GM18861 (cell line): Measurements from ENCODE around the gene ATF2.
"Not testable (repeated sequence)": the region's sequence is repeated elsewhere in the genome, so short reads cannot be mapped to it uniquely, and the experiment has no call there.

ENCODE experiments used
- ATAC-seq: cut with Tn5 transposase; IDR thresholded peaks from one replicate; pipeline ENCODE4 v1.9.1; 2021; ENCODE audit not compliant: unreplicated experiment

Gene ATF2

DNA sequence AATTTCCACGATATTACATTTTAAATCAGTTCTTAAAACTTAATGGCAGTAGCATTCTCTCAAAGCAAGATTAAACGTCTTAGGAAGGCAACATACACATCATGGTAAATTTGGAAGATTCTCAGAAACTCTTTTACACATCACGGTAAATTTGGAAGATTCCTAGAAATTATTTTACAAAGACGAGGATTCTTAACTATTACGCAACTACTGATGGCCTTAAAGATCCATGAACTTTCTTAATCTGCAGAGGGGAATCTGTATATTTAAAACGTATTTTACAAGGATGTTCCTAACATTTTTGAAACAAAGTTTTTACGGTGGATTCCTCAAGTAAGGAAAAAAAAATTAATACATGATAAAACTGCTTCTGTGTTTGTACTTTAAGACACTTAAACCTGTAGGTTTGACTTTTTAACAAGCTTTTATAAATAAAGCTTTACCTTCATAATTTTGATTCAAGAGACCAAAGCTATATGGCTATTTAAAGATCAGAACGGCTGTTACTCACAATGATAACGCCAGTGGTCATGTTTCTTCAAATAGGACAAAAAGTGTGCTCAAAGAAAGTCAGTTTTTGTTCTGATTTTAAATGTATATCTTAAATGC is 1.7 kb downstream of the ATF2 start:
- no peak for ATAC-seq

DNA sequence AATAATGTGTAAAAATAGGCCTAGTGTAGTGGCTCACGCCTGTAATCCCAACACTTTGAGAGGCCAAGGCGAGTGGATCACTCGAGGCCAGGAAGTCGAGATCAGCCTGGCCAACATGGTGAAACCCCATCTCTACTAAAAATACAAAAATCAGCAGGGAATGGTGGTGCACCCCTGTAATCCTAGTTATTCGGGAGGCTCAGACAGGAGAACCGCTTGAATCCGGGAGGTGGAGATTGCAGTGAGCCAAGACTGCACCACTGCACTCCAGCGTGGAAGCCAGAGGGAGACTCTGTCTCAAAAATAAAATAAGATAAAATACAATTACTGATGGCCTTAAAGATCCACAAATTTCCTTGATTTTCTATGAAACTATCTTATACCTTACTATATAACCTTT is 3.8 kb downstream of the ATF2 start:
- ATAC-seq: no peak

DNA sequence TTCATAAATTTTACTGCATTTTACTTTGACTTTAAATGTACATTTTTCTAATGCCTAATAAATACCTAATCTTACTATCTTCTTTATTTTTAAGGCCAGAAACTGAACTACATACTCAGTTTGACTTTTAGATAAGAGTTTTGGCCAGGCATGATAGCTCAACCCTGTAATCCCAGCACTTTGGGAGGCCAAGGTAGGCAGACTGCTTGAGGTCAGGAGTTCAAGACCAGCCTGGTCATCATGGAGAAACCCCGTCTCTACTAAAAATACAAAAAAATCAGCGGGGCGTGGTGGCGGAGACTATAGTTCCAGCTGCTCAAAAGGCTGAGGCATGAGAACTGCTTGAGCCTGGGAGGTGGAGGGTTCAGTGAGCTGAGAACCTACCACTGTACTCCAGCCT is 9.1 kb downstream of the ATF2 start:
- ATAC-seq: no peak

DNA sequence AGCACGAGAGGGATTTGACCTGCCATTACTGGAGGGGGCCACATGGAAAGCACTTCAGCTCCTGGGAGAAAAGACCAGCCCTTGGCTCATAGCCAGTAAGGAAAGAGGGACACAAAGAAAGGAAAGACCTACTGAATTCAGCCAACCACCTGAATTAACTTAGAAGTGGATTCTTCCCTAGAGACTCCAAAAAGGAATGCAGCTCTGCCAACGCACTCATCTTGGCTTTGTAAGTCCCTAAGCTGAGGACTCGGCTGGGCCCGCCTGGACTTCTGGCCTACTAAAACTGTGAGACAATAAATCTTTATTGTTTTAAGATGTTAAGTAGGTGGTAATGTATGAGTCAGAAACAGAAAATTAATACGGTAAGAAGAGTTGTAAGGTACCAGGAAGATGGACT is 11.5 kb downstream of the ATF2 start:
- no peak for ATAC-seq

DNA sequence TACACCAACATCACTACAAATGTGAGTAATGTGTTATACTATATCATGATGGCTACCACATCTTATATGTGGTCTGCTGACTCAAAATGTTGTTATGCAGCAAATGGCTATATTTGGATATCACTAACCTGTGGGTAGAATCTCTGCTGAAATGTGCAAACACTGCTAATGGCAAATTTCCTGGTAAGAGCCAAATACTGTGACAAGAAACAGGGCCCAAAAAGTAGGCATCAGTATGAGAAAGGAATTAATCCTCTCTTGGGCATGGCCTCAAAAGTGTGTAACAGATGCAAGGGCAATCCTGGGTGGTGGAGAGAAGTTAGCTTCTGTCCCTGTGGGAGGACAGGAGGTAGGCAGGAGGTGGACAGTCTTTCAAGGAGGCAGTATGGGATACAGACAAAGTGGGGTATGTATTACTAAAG is 13.3 kb downstream of the ATF2 start:
- peak; percentile 80 for ATAC-seq

DNA sequence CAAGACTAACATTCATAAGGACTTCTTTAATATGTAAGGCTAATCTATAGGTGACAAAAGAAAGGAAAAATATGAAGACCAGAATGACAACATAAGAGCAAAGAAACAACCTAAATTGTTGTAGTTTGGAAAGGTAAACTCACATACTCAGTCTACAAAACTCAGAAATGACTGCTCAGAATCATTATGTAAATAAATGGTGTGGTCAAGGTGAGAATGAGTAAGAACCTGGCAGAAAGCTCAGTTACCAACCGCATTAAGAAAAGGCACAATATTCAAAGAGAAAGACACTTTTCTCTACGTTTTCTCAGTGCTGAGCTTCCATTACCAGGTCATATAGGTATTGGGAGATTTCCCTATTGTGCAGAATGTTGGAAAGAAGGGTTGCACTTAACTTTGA is 15.8 kb downstream of the ATF2 start:
- peak; percentile 75 for ATAC-seq

DNA sequence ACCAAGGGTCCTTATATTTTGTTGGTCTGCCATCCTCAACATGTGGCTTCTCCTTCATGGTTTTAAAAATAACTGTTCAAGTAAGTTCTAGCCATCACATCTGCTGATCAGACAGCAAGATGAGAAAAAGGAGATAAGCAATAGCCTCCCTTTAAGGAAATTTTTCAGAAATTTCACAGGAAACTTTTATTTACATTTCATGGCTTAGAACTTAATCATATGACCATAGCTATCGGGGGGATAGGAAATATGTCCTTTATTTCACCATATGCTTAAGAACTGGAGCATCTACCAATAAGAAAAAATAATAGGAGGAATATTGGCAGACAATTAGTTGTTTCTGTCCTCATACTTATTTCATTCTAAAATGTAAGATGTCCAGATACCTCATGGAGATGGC is 16.2 kb downstream of the ATF2 start:
- ATAC-seq: no peak

DNA sequence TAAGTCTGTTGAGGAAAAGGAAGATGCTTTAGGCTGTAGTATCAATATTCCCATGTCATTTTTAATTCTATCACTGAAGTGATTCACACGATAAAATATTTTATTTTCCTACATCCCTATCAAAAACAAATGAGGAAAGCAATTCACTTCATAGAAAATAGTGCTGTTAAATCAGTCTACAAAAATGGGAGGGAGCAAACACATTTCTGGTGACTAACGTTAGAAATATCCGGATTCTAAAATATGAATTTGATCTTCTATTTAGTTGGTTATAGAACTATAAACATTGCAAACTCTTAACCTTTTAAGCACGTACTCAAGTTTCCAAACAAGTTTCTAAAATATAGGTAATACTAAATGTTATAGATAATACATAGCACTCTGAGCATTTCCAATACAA is 20.8 kb downstream of the ATF2 start:
- ATAC-seq: no peak

DNA sequence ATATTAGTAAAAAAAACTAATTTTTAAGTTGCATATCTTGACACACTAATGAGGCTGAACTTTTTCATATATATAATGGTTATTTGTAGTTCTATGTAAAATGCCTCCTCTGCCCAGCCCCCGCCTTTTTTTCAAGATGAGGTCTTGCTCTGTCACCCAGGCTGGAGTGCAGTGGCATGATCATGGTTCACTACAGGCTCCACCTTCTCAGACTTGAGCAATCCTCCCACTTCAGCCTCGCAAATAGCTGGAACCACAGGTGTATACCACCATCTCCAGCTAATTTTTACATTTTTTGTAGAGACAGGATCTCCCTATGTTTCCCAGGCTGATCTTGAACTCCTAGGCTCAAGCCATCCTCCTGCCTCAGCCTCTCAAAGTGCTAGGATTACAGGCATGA is 24.3 kb downstream of the ATF2 start:
- no peak for ATAC-seq

DNA sequence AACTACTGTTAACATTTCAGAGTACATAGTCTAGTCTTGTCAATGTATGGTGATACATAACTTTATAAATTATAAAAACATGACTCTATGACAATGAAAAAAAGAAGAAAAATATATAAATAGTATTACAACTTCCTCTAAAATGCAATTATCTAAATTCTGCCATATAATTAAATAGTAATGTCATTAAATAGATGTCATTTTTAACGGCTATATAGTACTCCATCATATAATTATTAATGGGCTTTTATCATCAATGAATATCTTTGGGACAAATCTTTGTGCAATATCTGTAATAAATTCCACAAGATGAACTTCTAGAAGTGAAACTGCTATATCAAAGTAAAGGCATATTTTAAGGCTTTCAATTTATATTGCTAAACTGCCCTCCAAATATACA is 24.8 kb downstream of the ATF2 start:
- ATAC-seq: no peak

DNA sequence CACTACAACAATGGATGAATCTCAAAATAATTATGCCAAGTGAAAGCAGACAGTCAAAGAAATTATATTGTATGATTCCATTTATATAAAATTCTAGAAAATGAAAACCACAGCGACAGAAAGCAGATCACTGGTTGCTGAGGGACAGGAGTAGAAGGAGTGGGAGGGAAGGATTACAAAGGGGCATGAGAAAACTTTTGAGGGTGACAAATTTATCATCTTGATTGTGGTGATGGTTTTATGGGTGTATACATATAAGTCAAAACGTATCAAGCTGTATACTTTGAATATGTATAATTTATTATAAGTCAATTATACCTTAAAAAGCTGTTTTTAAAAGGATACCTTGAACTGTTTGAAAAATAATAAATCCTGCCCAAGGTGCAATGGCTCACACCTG is 27.7 kb downstream of the ATF2 start:
- ATAC-seq: no peak

DNA sequence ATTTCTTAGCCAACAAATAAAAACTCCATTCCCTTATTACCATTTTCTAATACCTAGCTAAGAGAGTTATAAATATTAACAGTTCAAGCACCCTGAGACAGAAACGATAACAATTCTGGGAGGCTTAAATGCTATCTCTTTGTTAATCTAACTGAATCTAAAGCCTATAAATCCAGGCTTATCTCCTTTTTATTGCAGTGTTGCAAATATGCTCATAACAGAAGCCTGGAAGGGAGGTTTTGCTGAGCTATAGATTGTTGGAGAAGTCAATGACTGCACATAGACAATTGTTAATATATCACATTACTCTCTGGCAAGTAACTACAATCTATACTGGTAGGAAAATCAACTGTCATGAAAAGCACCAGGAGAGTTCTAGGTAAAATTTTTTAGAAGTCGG is 30.2 kb downstream of the ATF2 start:
- ATAC-seq: no peak

DNA sequence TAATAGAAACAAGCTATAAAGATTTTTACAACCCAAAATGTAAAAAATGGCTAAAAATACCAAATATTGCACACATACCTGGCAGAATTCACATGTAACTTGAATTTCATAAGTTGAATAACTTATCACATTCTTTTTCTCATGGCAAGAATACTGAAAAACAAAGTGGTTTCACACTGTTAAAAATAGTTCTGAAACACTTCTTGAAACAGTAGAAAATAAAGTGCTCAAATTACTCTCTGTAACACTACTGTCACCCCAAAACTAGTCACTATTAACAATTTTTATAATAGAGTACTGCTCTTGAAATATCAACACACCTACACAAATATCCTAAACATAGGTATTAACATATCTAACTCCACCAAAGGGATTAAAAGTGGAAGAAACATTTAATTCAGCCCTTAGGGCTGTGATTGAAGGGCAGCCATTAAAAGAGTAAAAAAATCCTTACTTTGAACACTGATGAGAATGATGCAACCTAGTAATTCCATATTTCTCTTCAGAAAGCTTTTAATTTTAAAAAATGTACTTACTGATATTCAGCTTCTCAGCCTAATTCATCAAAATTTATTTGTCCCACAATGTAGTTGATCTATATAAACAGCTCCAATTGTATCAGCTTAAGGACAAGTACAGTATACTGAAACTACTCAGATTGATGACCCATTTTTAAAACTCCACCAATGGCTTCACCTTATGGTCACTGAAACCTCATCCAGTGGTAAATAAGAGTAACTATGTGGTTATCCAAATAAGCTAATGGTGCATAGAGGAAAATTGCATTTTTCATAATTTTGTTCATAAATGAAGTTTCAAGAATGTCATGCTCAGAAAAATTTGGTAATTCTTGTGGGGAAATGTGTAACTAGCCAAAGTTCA is 31.4 kb downstream of the ATF2 start:
- peak; percentile 64 for ATAC-seq

DNA sequence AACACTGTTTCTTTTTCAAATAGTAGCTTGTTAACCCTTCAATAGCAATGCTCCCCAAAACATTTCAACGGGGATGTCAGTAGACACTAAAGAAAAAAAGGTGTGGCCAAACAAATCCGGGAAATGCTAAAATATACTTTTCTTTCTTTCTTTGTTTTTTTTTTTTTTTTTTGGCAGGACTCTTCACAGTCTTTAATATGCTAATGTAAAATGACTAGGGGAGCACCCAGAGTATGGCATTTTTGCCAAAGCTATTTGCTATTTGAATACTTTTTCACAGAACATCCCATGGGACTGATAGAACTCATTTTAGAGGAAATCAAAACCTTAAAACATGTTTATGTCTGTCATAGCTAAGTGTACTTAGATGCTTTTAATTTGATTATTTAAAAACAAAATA is 32.1 kb downstream of the ATF2 start:
- ATAC-seq: no peak

DNA sequence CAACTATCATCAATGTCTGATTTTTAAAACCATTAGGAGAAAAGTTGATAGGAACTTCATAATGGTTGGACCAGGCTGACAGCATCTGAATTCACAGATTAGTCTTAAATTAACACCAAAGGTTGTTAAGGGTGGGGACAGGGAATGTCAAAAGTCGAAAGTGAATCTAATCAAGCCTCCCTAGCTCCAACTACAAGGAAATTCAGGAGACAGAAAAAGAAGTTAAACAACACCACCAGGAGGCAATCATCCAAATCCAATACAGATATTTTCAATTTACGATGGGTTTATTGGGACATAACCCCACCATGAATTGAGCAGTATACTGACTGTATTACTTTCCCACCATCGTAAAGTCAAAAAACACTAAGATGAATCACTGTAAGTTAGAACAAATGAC is 32.8 kb downstream of the ATF2 start:
- ATAC-seq: no peak

DNA sequence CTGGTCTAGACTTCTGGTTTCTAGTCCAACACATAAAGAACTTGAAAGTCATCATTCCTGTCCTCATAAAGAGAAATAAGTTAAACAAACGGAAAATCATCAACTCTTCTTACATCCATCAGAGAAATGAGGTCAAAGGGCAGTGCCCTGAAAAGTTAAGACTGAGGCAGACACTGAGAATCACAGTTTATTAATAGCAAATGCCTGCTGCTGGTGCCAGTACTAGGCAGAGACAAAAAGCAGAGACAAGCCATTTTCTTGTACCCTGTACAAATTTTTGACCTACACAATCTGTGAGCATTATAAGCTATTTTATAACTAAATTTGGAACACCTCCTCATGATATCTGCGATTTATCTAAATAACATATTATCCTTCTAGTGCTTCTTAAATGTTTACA is 36.8 kb downstream of the ATF2 start:
- ATAC-seq: no peak

DNA sequence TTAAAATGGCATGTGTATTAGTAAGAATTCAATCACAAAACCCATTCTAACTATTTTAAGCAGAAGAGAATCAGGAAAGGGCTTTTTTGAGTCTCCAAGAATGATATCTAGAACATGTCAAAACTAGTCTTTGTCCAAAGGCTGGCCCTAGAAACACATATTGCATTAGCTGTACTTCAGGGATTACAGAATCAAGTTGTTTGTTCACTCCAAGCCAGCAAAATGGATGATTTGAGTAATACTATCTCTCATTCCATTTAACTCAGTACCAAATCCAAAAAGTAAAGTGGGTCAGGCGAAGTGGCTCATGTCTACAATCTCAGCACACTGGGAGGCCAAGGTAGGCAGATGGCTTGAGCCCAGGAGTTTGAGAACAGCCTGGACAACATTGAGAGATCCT is 41.3 kb downstream of the ATF2 start:
- no peak for ATAC-seq

DNA sequence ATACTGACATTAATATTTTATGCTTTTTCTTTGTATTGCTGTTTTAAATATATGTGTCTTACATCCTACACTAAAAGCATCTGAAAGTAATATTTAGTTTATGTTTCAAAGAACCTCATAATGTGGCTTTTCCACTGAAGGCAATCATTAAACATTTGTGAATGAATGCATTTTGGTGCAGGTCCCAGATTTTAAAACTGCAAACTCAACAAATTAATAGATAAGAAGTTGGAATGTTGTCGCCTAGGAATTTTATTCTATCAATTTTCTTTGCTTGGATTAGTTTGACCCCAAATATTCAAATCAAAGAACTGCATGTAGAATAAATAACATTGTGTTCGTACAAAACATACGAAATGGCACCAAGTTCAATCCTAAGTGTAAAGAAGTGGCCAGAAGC is 44.7 kb downstream of the ATF2 start:
- ATAC-seq: no peak

DNA sequence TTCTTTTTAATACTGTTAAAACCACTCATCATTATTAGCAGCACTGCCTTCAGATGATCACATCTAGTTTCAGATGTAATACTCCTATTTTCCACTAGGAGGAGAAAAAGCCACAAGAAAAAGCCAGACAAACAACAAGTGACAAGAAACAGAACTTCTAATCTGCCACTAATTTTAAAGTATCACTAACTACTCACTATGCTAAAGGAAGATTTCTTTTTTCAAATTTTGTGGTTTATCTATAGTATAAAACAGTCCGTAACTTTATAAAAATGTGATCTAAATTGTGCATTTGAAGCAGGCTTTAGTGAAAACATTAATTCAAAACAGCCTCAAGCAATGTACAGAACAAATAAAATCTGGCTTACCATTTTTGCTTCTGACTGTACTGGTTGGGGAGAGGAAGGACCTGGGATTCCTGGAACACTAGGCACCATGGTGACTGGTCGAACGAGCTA is 56.8 kb downstream of the ATF2 start:
- ATAC-seq: peak; percentile 82

DNA sequence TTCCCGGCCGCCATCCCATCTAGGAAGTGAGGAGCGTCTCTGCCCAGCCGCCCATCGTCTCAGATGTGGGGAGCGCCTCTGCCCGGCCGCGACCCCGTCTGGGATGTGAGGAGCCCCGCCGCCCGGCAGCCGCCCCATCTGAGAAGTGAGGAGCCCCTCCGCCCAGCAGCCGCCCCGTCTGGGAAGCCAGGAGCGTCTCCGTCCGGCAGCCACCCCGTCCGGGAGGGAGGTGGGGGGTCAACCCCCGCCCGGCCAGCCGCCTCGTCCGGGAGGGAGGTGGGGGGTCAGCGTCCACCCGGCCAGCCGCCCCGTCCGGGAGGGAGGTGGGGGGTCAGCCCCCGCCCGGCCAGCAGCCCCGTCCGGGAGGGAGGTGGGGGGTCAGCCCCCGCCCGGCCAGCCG is 59.9 kb downstream of the ATF2 start:
- ATAC-seq: not testable (repeated sequence)

DNA sequence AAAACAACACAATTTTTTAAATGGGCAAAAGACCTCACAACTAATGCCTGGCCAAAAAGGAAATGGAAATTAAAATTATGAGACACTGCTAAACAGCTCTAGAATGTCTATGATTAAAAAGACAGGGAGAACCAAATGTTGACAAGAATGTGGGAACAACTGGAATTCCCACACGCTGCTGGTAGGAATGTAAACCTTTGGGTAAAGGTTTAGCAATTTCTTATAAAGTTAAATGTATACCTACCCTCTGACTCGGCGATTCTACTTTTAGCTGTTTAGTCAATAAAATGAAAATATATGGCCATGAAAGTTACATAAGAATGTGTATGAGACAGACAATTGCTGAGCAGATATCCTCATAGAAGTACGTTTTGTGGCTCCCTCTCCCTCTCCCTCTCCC is 60.9 kb downstream of the ATF2 start:
- no peak for ATAC-seq

DNA sequence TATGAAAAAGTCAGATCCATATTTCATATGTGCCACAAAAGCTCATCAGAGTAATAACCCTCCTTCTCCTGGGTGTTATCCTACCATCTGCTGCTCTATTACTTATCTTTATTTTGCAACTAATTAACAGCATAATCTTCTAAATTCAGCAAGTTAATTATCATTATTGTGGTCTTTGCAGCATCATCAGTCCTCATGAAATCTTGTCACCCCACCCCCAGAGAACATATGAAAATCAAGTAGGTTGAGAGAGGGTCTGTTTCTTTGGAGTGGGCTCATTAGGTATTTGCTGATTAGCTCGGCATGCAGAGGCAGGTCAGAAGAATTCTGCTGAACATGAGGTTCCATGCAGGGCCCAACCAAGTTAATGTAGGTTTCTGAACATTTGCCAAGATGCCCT is 64.8 kb downstream of the ATF2 start:
- no peak for ATAC-seq

DNA sequence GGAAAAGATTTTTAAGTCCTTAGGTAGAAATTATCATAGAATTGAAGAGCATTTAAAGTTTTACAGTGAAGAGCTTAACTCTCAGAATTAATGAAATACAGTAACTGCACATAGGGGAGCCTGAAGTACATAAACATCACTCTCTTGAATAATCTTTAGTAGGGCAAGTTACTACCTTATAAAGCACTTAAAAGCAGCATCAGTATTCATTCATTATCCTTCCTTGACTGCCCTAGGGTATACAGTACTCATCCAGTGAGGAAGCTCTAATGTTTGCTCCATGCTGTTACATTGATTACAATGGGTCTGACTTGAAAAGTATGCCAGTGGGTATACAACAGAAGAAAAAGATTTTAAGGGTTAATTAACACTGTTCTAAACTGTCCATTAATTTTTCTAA is 66.5 kb downstream of the ATF2 start:
- no peak for ATAC-seq
